CD4-positive, CD25-positive, alpha-beta regulatory T cell (primary cell): ENCODE results near the gene TRIB2. TPM values are rescaled to one million over a fixed set of nuclear protein-coding genes. Genes with fewer than 3 reads are reported as not detected.
"Not testable (repeated sequence)": the region's sequence is repeated elsewhere in the genome, so short reads cannot be mapped to it uniquely, and the experiment has no call there.

ENCODE experiments used
- ATAC-seq, 2 donors: fragments of 150-1000 bp; cut with Tn5 transposase; one replicate each; pipeline ENCODE4 v1.10.0; 2021; ENCODE audit warnings: low read depth in 2 of 2, moderate number of reproducible peaks in 2 of 2, moderate library complexity in 1 of 2
- DNase-seq, 3 donors: peaks; one replicate each; pipeline versions ENCODE4 v3.0.0 to v3.0.0-alpha.2; 2012 to 2022; ENCODE audit warnings: mixed read lengths in 1 of 3
- H3K27ac ChIP-seq: one replicate; pipeline ENCODE4 v1.7.0; 2013; ENCODE audit warnings: mild to moderate bottlenecking, low read length; ENCODE audit not compliant: insufficient read depth, poor library complexity, severe bottlenecking
- H3K27me3 ChIP-seq: one replicate; pipeline ENCODE4 v1.7.0; 2013; ENCODE audit warnings: low read length; ENCODE audit not compliant: control insufficient read depth, insufficient read depth
- H3K36me3 ChIP-seq: one replicate; pipeline ENCODE4 v1.7.0; 2013; ENCODE audit warnings: mild to moderate bottlenecking, low read length, moderate library complexity; ENCODE audit not compliant: control insufficient read depth, insufficient read depth
- H3K4me1 ChIP-seq: 2 replicates; pipeline ENCODE4 v1.7.0; 2013; ENCODE audit warnings: mild to moderate bottlenecking, low read length; ENCODE audit not compliant: insufficient read depth, control insufficient read depth, poor library complexity, severe bottlenecking
- H3K4me3 ChIP-seq: one replicate; pipeline ENCODE4 v1.7.0; 2013; ENCODE audit warnings: low read depth, mild to moderate bottlenecking, low read length, moderate library complexity
- H3K9me3 ChIP-seq, 2 experiments: 1 replicate in 1 of 2; 2 replicates in 1 of 2; pipeline ENCODE4 v1.7.0; 2013; ENCODE audit warnings: low read length in 2 of 2, mild to moderate bottlenecking in 1 of 2, moderate library complexity in 1 of 2; ENCODE audit not compliant: control insufficient read depth in 2 of 2
- H3K27ac Mint-ChIP-seq, 3 donors: one replicate each; pipeline ENCODE4 v1.8.0; 2020 to 2022; ENCODE audit warnings: mild to moderate bottlenecking in 3 of 3, mixed read lengths in 3 of 3, moderate library complexity in 2 of 3
- H3K27me3 Mint-ChIP-seq: one replicate; pipeline ENCODE4 v1.8.0; 2022; ENCODE audit warnings: mild to moderate bottlenecking, mixed read lengths
- H3K36me3 Mint-ChIP-seq: one replicate; pipeline ENCODE4 v1.8.0; 2020; ENCODE audit warnings: mixed read lengths
- H3K4me1 Mint-ChIP-seq, 4 donors: one replicate each; pipeline ENCODE4 v1.8.0; 2020 to 2022; ENCODE audit warnings: mixed read lengths in 4 of 4, mild to moderate bottlenecking in 1 of 4
- H3K4me3 Mint-ChIP-seq, 4 donors: one replicate each; pipeline ENCODE4 v1.8.0; 2020 to 2022; ENCODE audit warnings: mild to moderate bottlenecking in 4 of 4, mixed read lengths in 4 of 4, moderate library complexity in 3 of 4
- H3K9me3 Mint-ChIP-seq, 7 donors: one replicate each; pipeline ENCODE4 v1.8.0; 2020 to 2022; ENCODE audit warnings: mixed read lengths in 7 of 7, mild to moderate bottlenecking in 3 of 7, moderate library complexity in 2 of 7
- polyA plus RNA-seq, 4 donors: library from polyadenylated mRNA; unstranded; fragments of 300-500 nt; fragmentation: Illumina TruSeq; gene quantifications; one replicate each; pipeline ENCODE4 v1.2.3, GENCODE V29; 2021
- total RNA-seq: library from RNA; stranded (reverse); gene quantifications from one replicate; pipeline ENCODE4 v1.2.3, GENCODE V29; 2022

TRIB2 gene
- total and polyA plus RNA-seq, 5 donors from 2014 or later = 87.6 to 180 (median 117) TPM

- no peak overlapping the region for H3K27ac ChIP-seq
- no peaks in the 10 kb centered on the region for H3K9me3 ChIP-seq
- no peaks in the 10 kb centered on the region for H3K4me1 ChIP-seq
- peaks cover 3% of the 10 kb centered on the region for H3K36me3 Mint-ChIP-seq
- peaks cover 0 to 5% (median 0%) of the 10 kb centered on the region in 7 donors for H3K9me3 Mint-ChIP-seq
- no peaks in the 10 kb centered on the region for H3K27me3 Mint-ChIP-seq
- H3K4me1 Mint-ChIP-seq = peaks cover 5 to 14% (median 11%) of the 10 kb centered on the region in 4 donors
- no peaks in the 10 kb centered on the region for H3K36me3 ChIP-seq
- H3K4me3 ChIP-seq = no peak overlapping the region
- DNase-seq (no peak), ATAC-seq (no peak)
- H3K4me3 Mint-ChIP-seq = no peak overlapping the region
- no peaks in the 10 kb centered on the region for H3K27me3 ChIP-seq
- H3K27ac Mint-ChIP-seq = no peak overlapping the region
These were observed 38.5 kb upstream of the TRIB2 start for GRCh38 chr2:12678186-12678585.

GRCh38 chr2:12679550-12680072 is 37.1 kb upstream of the TRIB2 start:
- peaks cover 3% of the 10 kb centered on the region for H3K36me3 Mint-ChIP-seq
- H3K9me3 ChIP-seq = no peaks in the 10 kb centered on the region
- no peak overlapping the region for H3K4me3 ChIP-seq
- H3K27ac ChIP-seq = no peak overlapping the region
- no peaks in the 10 kb centered on the region for H3K27me3 ChIP-seq
- no peaks in the 10 kb centered on the region for H3K36me3 ChIP-seq
- ATAC-seq = no peak
- peaks cover 0 to 5% (median 0%) of the 10 kb centered on the region in 7 donors for H3K9me3 Mint-ChIP-seq
- H3K4me1 ChIP-seq = no peaks in the 10 kb centered on the region
- H3K27ac Mint-ChIP-seq = peak overlapping the region in 1 of 3 donors; percentile 79
- no peaks in the 10 kb centered on the region for H3K27me3 Mint-ChIP-seq
- no peak for DNase-seq
- peaks cover 5 to 14% (median 12%) of the 10 kb centered on the region in 4 donors for H3K4me1 Mint-ChIP-seq
- no peak overlapping the region for H3K4me3 Mint-ChIP-seq

DNA sequence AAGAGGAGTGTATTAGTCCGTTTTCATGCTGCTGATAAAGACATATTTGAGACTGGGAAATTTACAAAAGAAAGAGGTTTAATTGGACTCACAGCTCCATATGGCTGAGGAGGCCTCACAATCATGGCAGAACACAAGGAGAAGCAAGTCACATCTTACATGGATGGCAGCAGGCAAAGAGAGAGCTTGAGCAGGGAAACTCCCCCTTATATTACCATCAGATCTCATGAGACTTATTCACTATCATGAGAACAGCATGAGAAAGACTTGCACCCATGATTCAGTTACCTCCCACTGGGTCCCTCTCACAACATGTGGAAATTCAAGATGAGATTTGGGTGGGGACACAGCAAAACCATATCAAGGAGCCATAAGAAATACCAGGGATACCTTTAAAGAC is 36.6 kb upstream of the TRIB2 start:
- not testable (repeated sequence) for H3K4me1 ChIP-seq, DNase-seq, ATAC-seq, H3K36me3 Mint-ChIP-seq, H3K4me3 ChIP-seq, H3K27me3 ChIP-seq, H3K27ac ChIP-seq, H3K36me3 ChIP-seq, H3K9me3 Mint-ChIP-seq, H3K9me3 ChIP-seq, H3K27me3 Mint-ChIP-seq, H3K4me3 Mint-ChIP-seq
- peak overlapping the region in 2 of 3 donors; percentile 13 to 79 for H3K27ac Mint-ChIP-seq
- peaks cover 5 to 14% (median 12%) of the 10 kb centered on the region in 4 donors for H3K4me1 Mint-ChIP-seq

- no peaks in the 10 kb centered on the region for H3K36me3 ChIP-seq
- no peaks in the 10 kb centered on the region for H3K27me3 Mint-ChIP-seq
- no peak overlapping the region for H3K4me3 Mint-ChIP-seq
- peaks cover 0 to 5% (median 0%) of the 10 kb centered on the region in 7 donors for H3K9me3 Mint-ChIP-seq
- H3K27me3 ChIP-seq = no peaks in the 10 kb centered on the region
- peaks cover 4 to 10% (median 5%) of the 10 kb centered on the region in 4 donors for H3K4me1 Mint-ChIP-seq
- no peak for ATAC-seq
- H3K9me3 ChIP-seq = no peaks in the 10 kb centered on the region
- H3K36me3 Mint-ChIP-seq = peaks cover 7% of the 10 kb centered on the region
- no peak overlapping the region for H3K27ac ChIP-seq
- no peak for DNase-seq
- H3K27ac Mint-ChIP-seq = peak overlapping the region in 1 of 3 donors; percentile 34
- no peak overlapping the region for H3K4me3 ChIP-seq
- H3K4me1 ChIP-seq = no peaks in the 10 kb centered on the region
These were observed 34.7 kb upstream of the TRIB2 start for GRCh38 chr2:12682017-12682416.

GRCh38 chr2:12683457-12684100 is 33.2 kb upstream of the TRIB2 start:
- Mint-ChIP-seq H3K4me1 (peaks cover 0 to 12% (median 5%) of the 10 kb centered on the region in 4 donors), H3K9me3 (peaks cover 0 to 5% (median 0%) of the 10 kb centered on the region in 7 donors), H3K27me3 (peaks cover 3% of the 10 kb centered on the region), H3K36me3 (peaks cover 7% of the 10 kb centered on the region), H3K4me3 (no peak overlapping the region), H3K27ac (no peak overlapping the region)
- DNase-seq (no peak), ATAC-seq (no peak)
- Histone ChIP-seq H3K27me3 (no peaks in the 10 kb centered on the region), H3K27ac (no peak overlapping the region), H3K36me3 (no peaks in the 10 kb centered on the region), H3K9me3 (no peaks in the 10 kb centered on the region), H3K4me3 (no peak overlapping the region), H3K4me1 (no peaks in the 10 kb centered on the region)

GRCh38 chr2:12684471-12684936 is 32.2 kb upstream of the TRIB2 start:
- Histone ChIP-seq H3K27ac (no peak overlapping the region), H3K4me3 (no peak overlapping the region), H3K27me3 (no peaks in the 10 kb centered on the region), H3K9me3 (no peaks in the 10 kb centered on the region), H3K4me1 (no peaks in the 10 kb centered on the region), H3K36me3 (no peaks in the 10 kb centered on the region)
- H3K4me3 Mint-ChIP-seq = no peak overlapping the region
- peaks cover 0 to 5% (median 0%) of the 10 kb centered on the region in 7 donors for H3K9me3 Mint-ChIP-seq
- ATAC-seq = no peak
- DNase-seq = no peak
- H3K27me3 Mint-ChIP-seq = peaks cover 4% of the 10 kb centered on the region
- H3K4me1 Mint-ChIP-seq = peaks cover 0 to 9% (median 5%) of the 10 kb centered on the region in 4 donors
- peaks cover 7% of the 10 kb centered on the region for H3K36me3 Mint-ChIP-seq
- H3K27ac Mint-ChIP-seq = no peak overlapping the region

DNA sequence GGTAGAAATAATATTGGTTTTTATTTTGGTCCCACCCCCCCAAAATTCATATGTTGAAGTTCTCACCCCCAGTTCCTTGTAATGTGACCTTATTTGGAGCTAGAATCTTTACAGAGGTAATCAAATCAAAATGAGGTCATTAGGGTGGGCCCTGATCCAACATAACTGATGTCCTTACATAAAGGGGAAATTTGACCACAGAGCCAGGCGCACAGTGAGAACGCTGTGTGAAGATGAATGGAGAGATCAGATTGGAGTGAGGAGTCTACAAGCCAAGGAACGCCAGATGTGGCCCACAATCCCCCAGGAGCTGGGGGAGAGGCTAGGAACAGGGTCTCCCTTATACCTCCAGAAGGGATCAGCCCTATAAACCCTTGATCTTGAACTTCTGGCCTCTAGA is 31.6 kb upstream of the TRIB2 start:
- Mint-ChIP-seq H3K27ac (no peak overlapping the region), H3K27me3 (peaks cover 4% of the 10 kb centered on the region), H3K4me1 (peaks cover 0 to 9% (median 4%) of the 10 kb centered on the region in 4 donors), H3K4me3 (no peak overlapping the region), H3K36me3 (peaks cover 4% of the 10 kb centered on the region), H3K9me3 (peaks cover 0 to 6% (median 0%) of the 10 kb centered on the region in 7 donors)
- ATAC-seq = no peak
- no peak for DNase-seq
- no peak overlapping the region for H3K27ac ChIP-seq
- no peaks in the 10 kb centered on the region for H3K36me3 ChIP-seq
- no peaks in the 10 kb centered on the region for H3K9me3 ChIP-seq
- no peaks in the 10 kb centered on the region for H3K4me1 ChIP-seq
- no peaks in the 10 kb centered on the region for H3K27me3 ChIP-seq
- no peak overlapping the region for H3K4me3 ChIP-seq

GRCh38 chr2:12685956-12686355 is 30.8 kb upstream of the TRIB2 start:
- H3K4me1 Mint-ChIP-seq = peaks cover 0 to 9% (median 4%) of the 10 kb centered on the region in 4 donors
- H3K27ac Mint-ChIP-seq = no peak overlapping the region
- Histone ChIP-seq H3K4me3 (no peak overlapping the region), H3K9me3 (no peaks in the 10 kb centered on the region), H3K36me3 (no peaks in the 10 kb centered on the region), H3K27me3 (no peaks in the 10 kb centered on the region), H3K27ac (no peak overlapping the region), H3K4me1 (no peaks in the 10 kb centered on the region)
- H3K4me3 Mint-ChIP-seq = no peak overlapping the region
- DNase-seq (no peak), ATAC-seq (no peak)
- H3K36me3 Mint-ChIP-seq = peaks cover 4% of the 10 kb centered on the region
- H3K9me3 Mint-ChIP-seq = peaks cover 0 to 6% (median 0%) of the 10 kb centered on the region in 7 donors
- H3K27me3 Mint-ChIP-seq = peaks cover 4% of the 10 kb centered on the region
